CD4-positive, alpha-beta T cell (primary cell): ENCODE measurements around the gene MAN1C1. TPM values are rescaled to one million over a fixed set of nuclear protein-coding genes. Genes with fewer than 3 reads are reported as not detected.
A peak's percentile ranks its signal among the peaks of the same experiment; 100 is the strongest.

Source experiments
- ATAC-seq: fragments of 200-7000 bp; cut with Tn5 transposase; one replicate; pipeline ENCODE4 v1.10.0; 2022; ENCODE audit warnings: mild to moderate bottlenecking; ENCODE audit not compliant: poor library complexity
- CTCF ChIA-PET: fragments of 350-600 bp; sonication (Branson Sonifier 250); formaldehyde crosslinking; loops from one replicate; lab custom pipeline; 2021; ENCODE audit warnings: antibody characterized with exemption, inconsistent platforms; lab: Charles Lee
- POLR2A ChIA-PET: fragments of 350-600 bp; sonication (Branson Sonifier 250); formaldehyde crosslinking; loops from one replicate; lab custom pipeline; 2021; ENCODE audit warnings: antibody characterized with exemption, inconsistent platforms; lab: Charles Lee
- DNase-seq, 14 experiments: peaks; one replicate each; pipeline ENCODE4 v3.0.0-alpha.2; 2013 to 2020; ENCODE audit warnings: mixed read lengths in 2 of 14
- H3K27ac ChIP-seq, 2 donors: one replicate each; pipeline versions ENCODE4 v1.5.1 to v1.7.0; 2013; ENCODE audit warnings: low read length in 2 of 2, low read depth in 1 of 2, mild to moderate bottlenecking in 1 of 2
- H3K27me3 ChIP-seq, 2 experiments: 1 replicate in 1 of 2; 2 replicates in 1 of 2; pipeline versions ENCODE4 v1.6.1 to v1.7.0; 2013; ENCODE audit warnings: low read length in 2 of 2, control low read depth in 1 of 2, mild to moderate bottlenecking in 1 of 2, moderate library complexity in 1 of 2; ENCODE audit not compliant: insufficient read depth in 2 of 2, control insufficient read depth in 1 of 2
- H3K36me3 ChIP-seq: one replicate; pipeline ENCODE4 v1.6.1; 2013; ENCODE audit warnings: low read length, control low read depth; ENCODE audit not compliant: insufficient read depth
- H3K4me1 ChIP-seq: one replicate; pipeline ENCODE4 v1.6.1; 2013; ENCODE audit warnings: low read length, control low read depth; ENCODE audit not compliant: insufficient read depth
- H3K4me3 ChIP-seq: one replicate; pipeline ENCODE4 v1.5.1; 2013; ENCODE audit warnings: mild to moderate bottlenecking, low read length, moderate library complexity
- H3K9me3 ChIP-seq, 2 experiments: 1 replicate in 1 of 2; 2 replicates in 1 of 2; pipeline versions ENCODE4 v1.6.1 to v1.7.0; 2013; ENCODE audit warnings: low read length in 2 of 2, mild to moderate bottlenecking in 2 of 2, control low read depth in 1 of 2, moderate library complexity in 1 of 2; ENCODE audit not compliant: control insufficient read depth in 1 of 2, insufficient read depth in 1 of 2
- H3K27ac Mint-ChIP-seq: one replicate; pipeline ENCODE4 v1.8.0; 2020; ENCODE audit warnings: mixed read lengths
- H3K27me3 Mint-ChIP-seq: one replicate; pipeline ENCODE4 v1.8.0; 2021; ENCODE audit warnings: mixed read lengths
- H3K36me3 Mint-ChIP-seq: one replicate; pipeline ENCODE4 v1.8.0; 2021; ENCODE audit warnings: low read depth, mixed read lengths
- H3K4me1 Mint-ChIP-seq: one replicate; pipeline ENCODE4 v1.8.0; 2021; ENCODE audit warnings: low read depth, mixed read lengths
- H3K4me3 Mint-ChIP-seq: one replicate; pipeline ENCODE4 v1.8.0; 2020; ENCODE audit warnings: mild to moderate bottlenecking, mixed read lengths
- H3K9me3 Mint-ChIP-seq: one replicate; pipeline ENCODE4 v1.8.0; 2020; ENCODE audit warnings: mixed read lengths
- intact Hi-C, 2 experiments: fragments of 100-400 bp; cut with DNase I in 1 of 2; cut with micrococcal nuclease in 1 of 2; formaldehyde crosslinking; loops; one replicate each; pipeline versions ENCODE4 v1.15.1 to v1.9.0; 2023 to 2025; cut with DNase I, micrococcal nuclease
- total RNA-seq, 174 experiments: library from RNA in 2 of 174; stranded (reverse) in 2 of 174; gene quantifications; one replicate each; pipeline ENCODE4 v1.2.3 and lab custom pipeline; 2021 to 2026
- TF ChIP-seq, protein P1 (sequence below): fragments of 200-600 bp; IDR thresholded peaks from one replicate; pipeline ENCODE4 v1.8.0; 2022; ENCODE audit warnings: antibody characterized with exemption, mild to moderate bottlenecking

The MAN1C1 gene
- total RNA-seq, 2 experiments from 2014 or later, result 44.4 to 46.9 TPM

DNA sequence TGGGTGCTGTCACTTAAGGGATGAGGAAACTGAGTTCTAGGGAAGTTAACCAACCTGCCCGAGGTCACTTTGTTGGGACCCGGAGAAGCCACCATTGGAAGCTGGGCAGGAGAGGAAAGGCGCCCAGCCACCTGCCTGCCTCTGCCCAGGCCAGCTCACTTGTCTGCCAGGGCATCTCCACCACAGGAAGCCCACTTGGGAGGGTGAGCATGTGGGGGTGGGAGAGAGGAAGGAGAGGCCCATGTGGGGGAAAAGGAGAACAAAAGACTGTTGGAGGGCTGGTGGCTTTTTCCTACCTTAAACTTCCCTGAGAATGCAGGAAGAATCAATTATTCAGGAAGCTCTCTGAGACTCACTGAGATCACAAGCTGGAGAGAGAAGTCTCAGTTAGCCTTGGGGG lies 139.6 kb downstream of the MAN1C1 start:
- H3K4me3 ChIP-seq, result no peak overlapping the region
- intact Hi-C loops, result no loop called here
- Mint-ChIP-seq H3K4me3 (no peak overlapping the region), H3K27me3 (no peaks in the 10 kb centered on the region), H3K9me3 (no peaks in the 10 kb centered on the region), H3K36me3 (peaks cover 92% of the 10 kb centered on the region), H3K4me1 (peaks cover 58% of the 10 kb centered on the region), H3K27ac (peak overlapping the region; percentile 99)
- H3K4me1 ChIP-seq, result peaks cover 45% of the 10 kb centered on the region
- ChIA-PET CTCF (interaction anchor here (2.4 kb wide), 1 partner anchor 19 kb away, joined by 14 read pairs; no protein-coding TSS in a partner anchor), POLR2A (interaction anchor here (0.8 to 7.0 kb wide), 2 partner anchors 10 to 19 kb away, joined by 3 to 38 read pairs; no protein-coding TSS in a partner anchor)
- DNase-seq (peak in 1 of 14 experiments; percentile 25), ATAC-seq (no peak)
- TF ChIP-seq, protein P1, sequence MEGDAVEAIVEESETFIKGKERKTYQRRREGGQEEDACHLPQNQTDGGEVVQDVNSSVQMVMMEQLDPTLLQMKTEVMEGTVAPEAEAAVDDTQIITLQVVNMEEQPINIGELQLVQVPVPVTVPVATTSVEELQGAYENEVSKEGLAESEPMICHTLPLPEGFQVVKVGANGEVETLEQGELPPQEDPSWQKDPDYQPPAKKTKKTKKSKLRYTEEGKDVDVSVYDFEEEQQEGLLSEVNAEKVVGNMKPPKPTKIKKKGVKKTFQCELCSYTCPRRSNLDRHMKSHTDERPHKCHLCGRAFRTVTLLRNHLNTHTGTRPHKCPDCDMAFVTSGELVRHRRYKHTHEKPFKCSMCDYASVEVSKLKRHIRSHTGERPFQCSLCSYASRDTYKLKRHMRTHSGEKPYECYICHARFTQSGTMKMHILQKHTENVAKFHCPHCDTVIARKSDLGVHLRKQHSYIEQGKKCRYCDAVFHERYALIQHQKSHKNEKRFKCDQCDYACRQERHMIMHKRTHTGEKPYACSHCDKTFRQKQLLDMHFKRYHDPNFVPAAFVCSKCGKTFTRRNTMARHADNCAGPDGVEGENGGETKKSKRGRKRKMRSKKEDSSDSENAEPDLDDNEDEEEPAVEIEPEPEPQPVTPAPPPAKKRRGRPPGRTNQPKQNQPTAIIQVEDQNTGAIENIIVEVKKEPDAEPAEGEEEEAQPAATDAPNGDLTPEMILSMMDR, result no peak
- H3K9me3 ChIP-seq, result no peaks in the 10 kb centered on the region
- peak overlapping the region in 1 of 2 donors; percentile 63 for H3K27ac ChIP-seq
- H3K27me3 ChIP-seq, result no peaks in the 10 kb centered on the region
- peaks cover 66% of the 10 kb centered on the region for H3K36me3 ChIP-seq

DNA sequence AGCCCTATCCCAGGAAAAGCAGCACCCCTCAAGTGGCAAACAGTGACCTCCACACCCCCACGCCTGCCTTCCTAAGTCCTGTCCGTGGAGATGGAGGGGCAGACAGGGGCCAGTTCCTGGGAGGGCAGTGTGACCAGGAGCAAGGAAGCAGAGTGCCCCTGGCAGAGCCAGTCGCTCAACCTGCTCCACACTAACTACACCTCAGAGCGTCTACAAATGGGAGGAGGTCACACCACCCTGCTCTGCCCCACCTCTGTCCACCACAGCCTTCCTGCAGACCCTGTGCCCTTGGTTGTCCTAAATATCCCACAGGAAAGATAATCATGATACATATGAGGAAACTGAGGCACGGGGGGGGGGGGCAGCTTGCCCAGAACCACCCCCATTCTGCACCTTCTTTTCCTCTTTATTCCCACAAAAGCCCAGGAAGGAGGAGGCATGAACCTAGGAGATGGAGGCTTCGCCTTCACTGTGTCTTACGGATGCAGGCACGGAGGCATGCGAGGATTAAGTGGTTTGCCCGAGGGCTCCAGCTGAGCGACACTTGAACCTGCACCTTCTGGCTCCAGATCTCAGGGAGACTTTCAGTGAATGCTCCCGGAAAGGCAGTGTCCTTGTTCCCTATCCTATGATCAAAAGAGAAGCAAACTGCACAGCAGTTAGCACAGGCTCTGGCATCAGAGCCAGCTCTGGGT lies 140.7 kb downstream of the MAN1C1 start:
- H3K36me3 Mint-ChIP-seq, result peaks cover 92% of the 10 kb centered on the region
- ChIA-PET POLR2A (interaction anchor here (7.0 kb wide), 1 partner anchor 17 kb away, joined by 38 read pairs; no protein-coding TSS in a partner anchor), CTCF (no interaction called here)
- no peaks in the 10 kb centered on the region for H3K27me3 Mint-ChIP-seq
- intact Hi-C loops, result no loop called here
- ATAC-seq, result no peak
- peaks cover 64% of the 10 kb centered on the region for H3K36me3 ChIP-seq
- TF ChIP-seq, protein P1, result no peak
- H3K4me1 Mint-ChIP-seq, result peaks cover 50% of the 10 kb centered on the region
- no peaks in the 10 kb centered on the region for H3K27me3 ChIP-seq
- H3K4me3 ChIP-seq, result no peak overlapping the region
- H3K9me3 Mint-ChIP-seq, result no peaks in the 10 kb centered on the region
- no peak for DNase-seq
- peaks cover 45% of the 10 kb centered on the region for H3K4me1 ChIP-seq
- H3K9me3 ChIP-seq, result no peaks in the 10 kb centered on the region
- no peak overlapping the region for H3K4me3 Mint-ChIP-seq
- H3K27ac Mint-ChIP-seq, result peak overlapping the region; percentile 99
- peak overlapping the region in 1 of 2 donors; percentile 63 for H3K27ac ChIP-seq

DNA sequence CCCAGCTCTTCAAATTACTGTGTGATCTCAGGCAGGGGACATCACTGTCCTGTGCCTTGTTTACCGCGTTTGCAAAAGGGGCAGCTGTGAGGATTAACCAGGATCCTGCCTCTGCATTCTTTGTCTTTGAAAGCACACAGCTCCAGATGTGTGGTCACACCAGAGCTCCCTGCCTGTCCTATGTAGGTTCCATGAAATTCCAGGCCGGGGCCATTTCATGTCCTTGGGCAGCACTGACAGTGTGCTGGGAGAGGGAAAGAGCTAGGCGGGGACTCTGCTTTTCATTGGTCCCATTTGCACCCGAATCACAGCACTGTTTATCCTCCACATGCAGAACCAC lies 141.2 kb downstream of the MAN1C1 start:
- Mint-ChIP-seq H3K4me3 (no peak overlapping the region), H3K27ac (peak overlapping the region; percentile 99), H3K27me3 (no peaks in the 10 kb centered on the region), H3K4me1 (peaks cover 46% of the 10 kb centered on the region), H3K9me3 (no peaks in the 10 kb centered on the region), H3K36me3 (peaks cover 94% of the 10 kb centered on the region)
- Histone ChIP-seq H3K36me3 (peaks cover 64% of the 10 kb centered on the region), H3K4me3 (no peak overlapping the region), H3K4me1 (peaks cover 43% of the 10 kb centered on the region), H3K9me3 (no peaks in the 10 kb centered on the region), H3K27ac (no peak overlapping the region), H3K27me3 (no peaks in the 10 kb centered on the region)
- DNase-seq (no peak), ATAC-seq (no peak)
- TF ChIP-seq, protein P1, result no peak
- intact Hi-C loops, result no loop called here
- POLR2A ChIA-PET, result interaction anchor here (1.8 to 7.0 kb wide), 2 partner anchors 17 to 25 kb away, joined by 4 to 38 read pairs; no protein-coding TSS in a partner anchor
- CTCF ChIA-PET, result no interaction called here
